Mammary epithelial cell (primary cell): ENCODE measurements around the gene PTRH1.

Experiments
- EZH2 ChIP-seq: IDR thresholded peaks from 2 replicates; pipeline ENCODE4 v1.6.1; 2012; ENCODE audit warnings: low read length, inconsistent platforms, borderline replicate concordance
- TF ChIP-seq, protein P1 (sequence below), 2 donors: IDR thresholded peaks in 1 of 2; conservative IDR thresholded peaks in 1 of 2; 2 replicates each; pipeline ENCODE4 v1.5.1; 2011 to 2012; ENCODE audit warnings: inconsistent platforms in 2 of 2, low read length in 2 of 2, mild to moderate bottlenecking in 2 of 2, control low read depth in 1 of 2, low read depth in 1 of 2; ENCODE audit not compliant: insufficient read depth in 1 of 2; ENCODE audit errors: extremely low read depth in 1 of 2

DNA sequence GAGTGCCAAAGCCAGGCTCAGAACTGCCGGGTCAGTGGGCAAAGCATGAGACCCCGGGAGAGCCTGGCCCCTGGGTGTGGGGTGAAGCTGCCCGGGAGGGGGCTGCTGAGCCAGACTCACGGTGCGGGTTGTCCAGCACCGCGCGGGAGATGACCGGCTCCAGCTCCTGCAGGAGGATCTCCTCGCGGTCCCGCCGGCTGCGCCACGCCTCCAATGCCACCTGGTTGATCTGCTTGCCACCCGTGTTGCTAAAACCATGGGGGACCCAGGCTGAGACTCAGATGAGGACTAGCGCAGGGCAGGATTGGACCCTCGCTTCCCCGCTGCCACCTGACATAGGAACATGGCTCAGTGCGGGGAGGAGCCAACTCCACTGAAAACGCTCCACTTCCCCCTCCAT lies 17.0 kb upstream of the PTRH1 start:
- TF ChIP-seq, protein P1, sequence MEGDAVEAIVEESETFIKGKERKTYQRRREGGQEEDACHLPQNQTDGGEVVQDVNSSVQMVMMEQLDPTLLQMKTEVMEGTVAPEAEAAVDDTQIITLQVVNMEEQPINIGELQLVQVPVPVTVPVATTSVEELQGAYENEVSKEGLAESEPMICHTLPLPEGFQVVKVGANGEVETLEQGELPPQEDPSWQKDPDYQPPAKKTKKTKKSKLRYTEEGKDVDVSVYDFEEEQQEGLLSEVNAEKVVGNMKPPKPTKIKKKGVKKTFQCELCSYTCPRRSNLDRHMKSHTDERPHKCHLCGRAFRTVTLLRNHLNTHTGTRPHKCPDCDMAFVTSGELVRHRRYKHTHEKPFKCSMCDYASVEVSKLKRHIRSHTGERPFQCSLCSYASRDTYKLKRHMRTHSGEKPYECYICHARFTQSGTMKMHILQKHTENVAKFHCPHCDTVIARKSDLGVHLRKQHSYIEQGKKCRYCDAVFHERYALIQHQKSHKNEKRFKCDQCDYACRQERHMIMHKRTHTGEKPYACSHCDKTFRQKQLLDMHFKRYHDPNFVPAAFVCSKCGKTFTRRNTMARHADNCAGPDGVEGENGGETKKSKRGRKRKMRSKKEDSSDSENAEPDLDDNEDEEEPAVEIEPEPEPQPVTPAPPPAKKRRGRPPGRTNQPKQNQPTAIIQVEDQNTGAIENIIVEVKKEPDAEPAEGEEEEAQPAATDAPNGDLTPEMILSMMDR (conservative IDR thresholded peaks at IDR 0.05 in 1 of 2, IDR thresholded peaks at IDR 0.05 in 1 of 2; ENCODE audit: extremely low read depth in 1 of 2, insufficient read depth in 1 of 2, low read depth in 1 of 2, low read length in 2 of 2) = no peak
- TF ChIP-seq EZH2 = no peak
